GM18867 (cell line): ENCODE measurements around the gene DDIT3.
"Not testable (repeated sequence)": the region's sequence is repeated elsewhere in the genome, so short reads cannot be mapped to it uniquely, and the experiment has no call there.

Experiments
- ATAC-seq: cut with Tn5 transposase; IDR thresholded peaks from one replicate; pipeline ENCODE4 v1.9.1; 2021; ENCODE audit warnings: mild to moderate bottlenecking, moderate library complexity; ENCODE audit not compliant: unreplicated experiment

DDIT3 gene

GRCh38 chr12:57514246-57514645 lies 6.1 kb downstream of the DDIT3 start:
- ATAC-seq: not testable (repeated sequence)

- not testable (repeated sequence) for ATAC-seq
Measured at GRCh38 chr12:57513677-57514076, 6.6 kb downstream of the DDIT3 start.

- ATAC-seq: no peak
Measured at GRCh38 chr12:57513266-57513665, 7.0 kb downstream of the DDIT3 start.

- ATAC-seq: no peak
Measured at GRCh38 chr12:57512665-57513064, 7.6 kb downstream of the DDIT3 start.

GRCh38 chr12:57511588-57512325 lies 8.6 kb downstream of the DDIT3 start:
- ATAC-seq: no peak

- ATAC-seq: no peak
Measured at GRCh38 chr12:57511161-57511560, 9.2 kb downstream of the DDIT3 start.

- ATAC-seq: not testable (repeated sequence)
Measured at GRCh38 chr12:57507796-57508195, 12.5 kb downstream of the DDIT3 start.

- ATAC-seq: not testable (repeated sequence)
Measured at GRCh38 chr12:57506541-57506940, 13.8 kb downstream of the DDIT3 start.

- not testable (repeated sequence) for ATAC-seq
Measured at GRCh38 chr12:57502311-57502969, 17.9 kb downstream of the DDIT3 start.

GRCh38 chr12:57500213-57500612 lies 20.1 kb downstream of the DDIT3 start:
- ATAC-seq: no peak

- no peak for ATAC-seq
Measured at GRCh38 chr12:57498571-57498970, 21.7 kb downstream of the DDIT3 start.

- no peak for ATAC-seq
Measured at GRCh38 chr12:57498132-57498502, 22.2 kb downstream of the DDIT3 start.

- no peak for ATAC-seq
Measured at GRCh38 chr12:57497223-57498131, 22.8 kb downstream of the DDIT3 start.

- no peak for ATAC-seq
Measured at GRCh38 chr12:57496822-57497221, 23.5 kb downstream of the DDIT3 start.

GRCh38 chr12:57495051-57495701 lies 25.1 kb downstream of the DDIT3 start:
- ATAC-seq: not testable (repeated sequence)

GRCh38 chr12:57491393-57492280 lies 28.7 kb downstream of the DDIT3 start:
- no peak for ATAC-seq

GRCh38 chr12:57490126-57490525 lies 30.2 kb downstream of the DDIT3 start:
- no peak for ATAC-seq

GRCh38 chr12:57489157-57489641 lies 31.1 kb downstream of the DDIT3 start:
- no peak for ATAC-seq

- ATAC-seq: no peak
Measured at GRCh38 chr12:57488402-57489156, 31.7 kb downstream of the DDIT3 start.
